NCI-H1417 (cell line): Measurements from ENCODE around the gene CDC20.

Experiments
- DNase-seq, 3 experiments: peaks; one replicate each; lab custom pipeline; 2025; lab: John Stamatoyannopoulos, UW

CDC20 gene

GRCh38 chr1:43329995-43330751 lies 28.6 kb upstream of the CDC20 start:
- DNase-seq, result no peak

- no peak for DNase-seq
Observed at GRCh38 chr1:43331688-43332087, 27.1 kb upstream of the CDC20 start.

- no peak for DNase-seq
Observed at GRCh38 chr1:43334453-43335205, 24.2 kb upstream of the CDC20 start.

- DNase-seq, result no peak
Observed at GRCh38 chr1:43337588-43337987, 21.2 kb upstream of the CDC20 start, which contains the start of gene MPL. TSS of gene MPL (plus strand) at chr1:43337818. CDS start at chr1:43337849, 31 bp downstream.

- no peak for DNase-seq
Observed at GRCh38 chr1:43338001-43338400, 20.8 kb upstream of the CDC20 start.

GRCh38 chr1:43339584-43340232 lies 19.1 kb upstream of the CDC20 start:
- DNase-seq, result no peak

GRCh38 chr1:43340559-43340958 lies 18.2 kb upstream of the CDC20 start:
- no peak for DNase-seq

- no peak for DNase-seq
Observed at GRCh38 chr1:43344267-43344850, 14.4 kb upstream of the CDC20 start.

GRCh38 chr1:43345120-43345519 lies 13.7 kb upstream of the CDC20 start:
- no peak for DNase-seq

- no peak for DNase-seq
Observed at GRCh38 chr1:43346636-43347035, 12.1 kb upstream of the CDC20 start.

GRCh38 chr1:43348343-43348808 lies 10.4 kb upstream of the CDC20 start:
- DNase-seq, result peak; percentile 55 to 92 (median 91)

- DNase-seq, result peak; percentile 91 to 97 (median 95)
Observed at GRCh38 chr1:43348809-43349593, 9.8 kb upstream of the CDC20 start.

GRCh38 chr1:43349594-43350306 lies 9.0 kb upstream of the CDC20 start:
- no peak for DNase-seq

GRCh38 chr1:43350976-43351375 lies 7.8 kb upstream of the CDC20 start:
- DNase-seq, result no peak

GRCh38 chr1:43351421-43352350 lies 7.1 kb upstream of the CDC20 start:
- DNase-seq, result no peak

GRCh38 chr1:43352351-43352705 lies 6.5 kb upstream of the CDC20 start:
- no peak for DNase-seq

GRCh38 chr1:43352881-43353280 lies 5.9 kb upstream of the CDC20 start:
- DNase-seq, result no peak

GRCh38 chr1:43354471-43354870 lies 4.3 kb upstream of the CDC20 start:
- no peak for DNase-seq

- DNase-seq, result no peak
Observed at GRCh38 chr1:43354936-43355335, 3.8 kb upstream of the CDC20 start.

GRCh38 chr1:43357251-43357650 lies 1.5 kb upstream of the CDC20 start:
- no peak for DNase-seq
